Stimulated activated CD8-positive, alpha-beta memory T cell treated with anti-CD3 and anti-CD28 coated beads, Interleukin-4, amount 100 ng/mL, for 24 hours (primary cell): ENCODE measurements around the gene PSEN1.

ENCODE experiments used
- DNase-seq: peaks from one replicate; pipeline ENCODE4 v3.0.0-alpha.2; 2020; ENCODE audit warnings: low read depth

Gene PSEN1

DNA sequence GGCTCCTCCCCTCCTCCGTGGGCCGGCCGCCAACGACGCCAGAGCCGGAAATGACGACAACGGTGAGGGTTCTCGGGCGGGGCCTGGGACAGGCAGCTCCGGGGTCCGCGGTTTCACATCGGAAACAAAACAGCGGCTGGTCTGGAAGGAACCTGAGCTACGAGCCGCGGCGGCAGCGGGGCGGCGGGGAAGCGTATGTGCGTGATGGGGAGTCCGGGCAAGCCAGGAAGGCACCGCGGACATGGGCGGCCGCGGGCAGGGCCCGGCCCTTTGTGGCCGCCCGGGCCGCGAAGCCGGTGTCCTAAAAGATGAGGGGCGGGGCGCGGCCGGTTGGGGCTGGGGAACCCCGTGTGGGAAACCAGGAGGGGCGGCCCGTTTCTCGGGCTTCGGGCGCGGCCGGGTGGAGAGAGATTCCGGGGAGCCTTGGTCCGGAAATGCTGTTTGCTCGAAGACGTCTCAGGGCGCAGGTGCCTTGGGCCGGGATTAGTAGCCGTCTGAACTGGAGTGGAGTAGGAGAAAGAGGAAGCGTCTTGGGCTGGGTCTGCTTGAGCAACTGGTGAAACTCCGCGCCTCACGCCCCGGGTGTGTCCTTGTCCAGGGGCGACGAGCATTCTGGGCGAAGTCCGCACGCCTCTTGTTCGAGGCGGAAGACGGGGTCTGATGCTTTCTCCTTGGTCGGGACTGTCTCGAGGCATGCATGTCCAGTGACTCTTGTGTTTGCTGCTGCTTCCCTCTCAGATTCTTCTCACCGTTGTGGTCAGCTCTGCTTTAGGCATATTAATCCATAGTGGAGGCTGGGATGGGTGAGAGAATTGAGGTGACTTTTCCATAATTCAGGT lies at the start of gene PSEN1:
Gene PSEN1 (plus strand): TSS at position 121 of the 839 bp plus-strand sequence. CDS start 11,513 bp downstream, outside the sequence.
- peak; percentile 99 for DNase-seq

DNA sequence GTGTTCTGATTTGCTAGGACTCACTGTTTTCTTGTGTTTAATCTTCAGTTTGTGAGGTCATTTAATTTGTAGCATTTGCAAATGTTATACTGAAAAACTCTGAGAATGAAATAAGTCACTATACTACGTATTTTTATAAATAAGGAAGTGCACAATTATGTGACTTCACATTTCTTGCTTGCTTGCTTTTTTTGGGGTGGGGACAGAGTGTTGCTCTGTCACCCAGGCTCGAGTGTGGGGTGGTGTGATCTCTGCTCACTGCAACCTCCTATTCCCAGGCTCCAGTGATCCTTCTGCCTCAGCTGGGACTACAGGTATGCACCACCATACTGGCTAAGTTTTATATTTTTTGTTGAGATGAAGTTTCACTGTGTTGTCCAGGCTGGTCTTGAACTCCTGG lies 45.3 kb upstream of the PSEN1 start:
- no peak for DNase-seq

DNA sequence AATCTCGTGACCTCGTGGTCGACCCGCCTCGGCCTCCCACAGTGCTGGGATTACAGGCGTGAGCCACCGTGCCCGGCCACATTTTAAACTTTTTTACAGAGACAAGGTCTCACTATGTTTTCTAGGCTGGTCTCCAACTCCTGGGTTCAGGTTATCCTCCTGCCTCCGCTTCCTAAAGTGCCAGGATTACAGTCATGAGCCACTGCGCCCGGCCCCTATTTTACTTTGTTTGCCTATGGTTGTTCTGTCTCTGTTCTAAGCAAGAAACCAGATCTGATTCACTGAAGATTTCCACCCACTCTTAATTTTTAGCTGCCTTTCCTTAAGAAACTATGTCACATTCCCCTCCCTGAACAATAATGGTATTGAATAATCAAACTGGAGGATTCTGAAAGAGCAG lies 38.9 kb upstream of the PSEN1 start:
- no peak for DNase-seq

DNA sequence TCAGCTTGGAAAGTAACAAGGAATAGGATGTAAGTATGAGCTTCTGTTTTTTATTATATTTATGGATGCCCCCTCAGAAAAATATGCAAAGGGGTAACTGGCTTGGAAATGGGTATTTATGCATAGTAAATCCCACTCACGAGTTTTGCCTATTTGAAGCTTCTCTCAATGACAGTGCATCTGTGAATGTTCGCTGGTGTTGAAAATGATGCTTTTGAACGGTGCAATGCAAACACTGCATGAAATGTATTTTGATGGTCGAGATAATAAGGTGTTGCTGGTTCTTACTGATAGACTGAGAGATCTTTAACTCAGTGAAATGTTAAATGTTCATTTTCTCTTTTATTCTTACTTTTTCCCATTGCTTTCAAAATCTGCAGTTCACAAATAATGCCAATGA lies 36.0 kb upstream of the PSEN1 start:
- no peak for DNase-seq

DNA sequence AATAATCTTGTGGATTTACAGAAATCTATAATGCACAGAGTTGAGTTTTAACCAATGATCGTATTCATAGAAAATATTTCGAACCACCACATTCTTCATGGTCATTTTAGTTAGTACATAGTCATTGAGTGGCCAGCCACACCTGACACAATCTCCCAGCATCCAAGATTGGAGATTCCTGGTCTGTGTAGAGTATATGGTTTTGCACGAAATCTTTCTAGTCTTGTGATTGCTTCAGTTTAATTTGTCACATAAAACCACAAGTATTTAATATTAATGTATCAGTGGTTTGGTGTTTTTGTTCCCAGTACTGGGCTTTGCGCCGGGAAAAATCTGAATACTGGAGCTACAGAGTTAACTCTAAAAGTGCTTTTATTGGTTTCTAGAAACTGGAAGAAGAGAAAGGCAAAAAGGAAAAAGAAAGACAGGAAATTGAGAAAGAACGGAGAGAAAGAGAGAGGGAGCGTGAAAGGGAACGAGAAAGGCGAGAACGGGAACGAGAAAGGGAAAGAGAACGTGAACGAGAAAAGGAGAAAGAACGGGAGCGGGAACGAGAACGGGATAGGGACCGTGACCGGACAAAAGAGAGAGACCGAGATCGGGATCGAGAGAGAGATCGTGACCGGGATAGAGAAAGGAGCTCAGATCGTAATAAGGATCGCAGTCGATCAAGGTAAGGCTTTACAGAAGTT lies 33.4 kb upstream of the PSEN1 start:
- DNase-seq: no peak

DNA sequence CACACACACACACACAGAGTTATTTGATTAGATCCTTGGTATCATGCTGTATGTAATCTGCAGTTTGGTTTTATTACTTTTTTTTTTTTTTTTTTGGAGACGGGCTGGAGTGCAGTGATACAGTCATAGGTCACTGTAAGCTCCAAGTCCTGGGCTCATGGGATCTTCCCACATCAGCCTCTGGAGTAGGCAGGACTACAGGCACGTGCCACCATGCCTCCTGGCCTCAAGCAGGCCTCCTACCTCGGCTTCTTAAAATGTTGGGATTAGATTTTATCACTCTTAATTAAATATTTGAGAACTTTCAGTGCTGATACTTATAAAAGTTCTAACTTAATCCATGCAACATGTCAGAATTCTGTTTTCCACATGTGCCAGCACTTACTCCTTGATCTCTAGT lies 31.3 kb upstream of the PSEN1 start:
- no peak for DNase-seq

DNA sequence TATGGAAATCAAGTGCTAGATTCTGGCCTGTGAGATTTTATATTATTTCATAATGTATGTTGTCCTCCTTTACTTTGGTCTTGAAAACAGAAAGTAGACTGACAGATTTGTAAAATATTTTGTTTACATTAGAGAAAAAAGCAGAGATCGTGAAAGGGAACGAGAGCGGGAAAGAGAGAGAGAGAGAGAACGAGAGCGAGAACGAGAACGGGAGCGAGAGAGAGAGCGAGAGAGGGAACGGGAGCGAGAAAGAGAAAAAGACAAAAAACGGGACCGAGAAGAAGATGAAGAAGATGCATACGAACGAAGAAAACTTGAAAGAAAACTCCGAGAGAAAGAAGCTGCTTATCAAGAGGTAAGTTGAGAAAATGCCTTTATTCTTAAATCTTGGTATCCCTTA lies 30.6 kb upstream of the PSEN1 start:
- no peak for DNase-seq

DNA sequence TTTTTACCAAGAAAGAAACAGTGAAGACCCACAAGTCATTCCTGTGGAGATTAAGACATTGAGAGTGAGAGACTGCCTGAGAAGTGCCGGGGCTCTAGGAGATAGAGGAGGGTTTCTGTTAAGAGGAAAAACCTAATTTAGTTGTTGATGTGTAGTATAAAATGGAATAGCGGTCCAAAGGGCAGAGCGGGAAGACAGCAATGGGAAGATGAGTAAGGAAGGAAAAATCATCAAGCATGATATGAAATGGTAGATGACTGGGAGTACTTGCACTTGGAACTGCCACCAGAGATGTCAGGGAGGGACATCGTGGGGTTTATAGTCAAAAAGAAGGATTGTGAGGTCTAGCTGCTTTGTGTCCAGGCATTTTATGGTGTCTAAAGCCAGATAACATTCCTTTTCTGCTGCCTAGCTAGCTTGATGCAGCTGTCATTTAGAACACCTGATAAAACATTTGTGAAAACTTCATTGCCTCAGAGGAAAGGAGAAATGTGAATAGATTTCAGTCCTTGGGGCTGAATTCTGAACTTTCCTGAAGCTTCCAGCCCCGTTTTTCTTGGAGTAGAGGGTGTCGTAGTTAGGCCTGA lies 20.1 kb upstream of the PSEN1 start:
- DNase-seq: no peak

DNA sequence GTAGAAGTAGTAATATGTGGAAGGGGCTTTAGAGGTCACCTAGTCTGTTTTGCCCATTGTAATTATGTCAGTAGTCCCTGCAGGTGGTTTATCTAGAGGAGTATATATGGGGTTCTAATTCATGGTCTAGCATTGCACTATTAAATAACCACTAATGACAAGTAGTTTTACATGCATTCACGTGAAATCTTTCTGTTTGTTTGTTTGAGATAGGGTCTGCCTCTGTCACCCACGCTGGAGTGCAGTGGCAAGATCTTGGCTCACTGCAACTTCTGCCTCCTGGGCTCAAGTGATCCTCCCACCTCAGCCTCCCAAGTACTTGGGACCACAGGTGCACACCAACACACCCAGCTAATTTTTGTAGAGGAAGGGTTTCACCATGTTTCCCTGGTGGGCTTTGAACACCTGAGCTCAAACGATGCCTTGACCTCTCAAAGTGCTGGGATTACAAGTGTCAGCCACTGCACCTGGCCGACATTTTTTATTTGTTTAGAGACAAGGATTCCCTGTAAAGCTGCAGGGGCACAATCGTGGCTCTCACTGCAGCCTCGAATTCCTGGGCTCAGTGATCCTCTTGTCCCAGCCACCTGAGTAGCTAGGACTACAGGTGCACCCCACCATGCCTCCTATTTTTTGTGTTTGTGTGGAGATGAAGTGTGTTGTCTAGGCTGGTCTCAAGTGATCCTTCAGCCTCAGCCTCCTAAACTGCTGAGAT lies 12.0 kb upstream of the PSEN1 start:
- DNase-seq: no peak

DNA sequence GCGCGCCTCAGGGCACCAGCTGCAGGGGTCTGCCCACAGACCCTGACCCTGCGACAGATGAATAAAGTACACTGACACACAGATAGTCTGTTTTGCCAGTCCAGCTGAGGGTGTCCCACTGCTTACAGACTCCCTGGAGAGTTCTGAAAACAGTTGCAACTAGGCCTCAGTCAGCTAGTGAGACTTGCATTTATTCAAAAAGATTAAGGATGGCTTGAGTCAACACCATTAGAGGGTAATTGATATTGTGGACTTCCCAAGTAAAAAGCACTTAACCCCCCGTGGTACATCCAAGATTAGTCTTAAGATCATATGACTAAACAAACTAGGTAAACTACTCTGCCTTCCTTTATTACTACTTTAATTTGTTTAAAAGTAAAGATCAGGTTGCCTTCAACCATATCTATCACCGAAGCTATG lies 11.1 kb upstream of the PSEN1 start:
- DNase-seq: no peak

DNA sequence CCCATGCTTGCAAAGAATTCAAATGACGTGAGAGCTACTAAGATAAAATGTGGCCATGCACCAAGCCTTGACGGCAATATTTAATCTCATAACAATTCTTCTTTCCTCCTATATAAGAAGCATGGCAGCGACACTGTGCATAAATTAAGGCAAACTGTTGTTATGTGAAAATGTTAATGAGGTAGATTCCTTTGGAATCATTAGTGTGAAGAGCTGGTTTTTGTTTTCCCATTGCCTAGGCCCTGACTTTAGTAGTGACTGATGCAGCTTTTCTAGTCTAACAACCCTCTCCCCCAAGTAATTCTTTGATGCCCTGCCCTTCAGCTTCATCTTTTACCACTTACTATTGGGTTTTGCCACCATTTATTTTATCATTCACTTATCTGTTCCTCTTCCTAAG lies 10.6 kb upstream of the PSEN1 start:
- DNase-seq: no peak

DNA sequence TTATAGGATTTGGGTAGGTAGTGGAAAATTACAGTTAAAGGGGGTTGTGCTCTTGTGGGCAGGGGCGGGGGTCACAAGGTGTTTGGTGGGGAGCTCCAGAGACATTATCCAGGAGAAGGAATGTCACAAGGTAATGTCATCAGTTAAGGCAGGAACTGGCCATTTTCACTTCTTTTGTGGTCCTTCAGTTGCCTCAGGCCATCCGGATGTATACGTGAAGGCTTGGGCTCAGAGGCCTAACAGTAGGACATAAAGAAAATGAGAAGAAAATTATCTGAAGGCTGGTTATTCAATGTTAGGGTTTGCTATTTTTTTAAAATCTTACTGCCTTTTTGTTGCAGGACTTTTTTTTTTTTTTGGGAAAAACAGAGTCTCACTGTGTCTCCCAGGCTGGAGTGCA lies 2.5 kb upstream of the PSEN1 start:
- DNase-seq: no peak

DNA sequence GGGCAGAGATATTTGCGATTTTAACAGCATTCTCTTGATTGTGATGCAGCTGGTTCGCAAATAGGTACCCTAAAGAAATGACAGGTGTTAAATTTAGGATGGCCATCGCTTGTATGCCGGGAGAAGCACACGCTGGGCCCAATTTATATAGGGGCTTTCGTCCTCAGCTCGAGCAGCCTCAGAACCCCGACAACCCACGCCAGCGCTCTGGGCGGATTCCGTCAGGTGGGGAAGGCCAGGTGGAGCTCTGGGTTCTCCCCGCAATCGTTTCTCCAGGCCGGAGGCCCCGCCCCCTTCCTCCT lies 271 bp upstream of the PSEN1 start:
- DNase-seq: no peak

DNA sequence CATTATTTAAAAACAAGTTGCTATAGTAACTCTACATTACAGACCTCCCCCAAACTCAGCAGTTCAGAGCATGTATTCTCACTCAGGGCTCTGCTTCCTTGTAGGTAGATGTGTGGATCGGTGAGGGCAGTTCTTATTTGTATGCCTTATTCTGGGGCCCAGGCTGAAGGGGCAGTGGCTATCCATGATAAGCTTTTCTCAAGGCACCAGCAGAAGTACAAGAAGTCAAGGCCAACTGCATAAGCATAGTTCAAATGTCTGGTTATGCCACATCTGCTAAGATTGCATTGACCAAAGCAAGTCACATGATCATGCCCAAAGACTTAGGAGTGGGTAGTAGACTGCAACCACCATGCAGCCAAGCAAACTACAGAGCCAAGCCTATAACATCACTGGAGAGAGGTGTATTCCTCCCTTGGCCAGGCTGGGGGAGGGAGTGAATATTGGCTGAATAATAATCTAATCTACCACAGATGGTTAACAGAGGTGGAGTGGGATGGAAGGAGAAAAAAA lies 4.6 kb downstream of the PSEN1 start:
- DNase-seq: no peak

DNA sequence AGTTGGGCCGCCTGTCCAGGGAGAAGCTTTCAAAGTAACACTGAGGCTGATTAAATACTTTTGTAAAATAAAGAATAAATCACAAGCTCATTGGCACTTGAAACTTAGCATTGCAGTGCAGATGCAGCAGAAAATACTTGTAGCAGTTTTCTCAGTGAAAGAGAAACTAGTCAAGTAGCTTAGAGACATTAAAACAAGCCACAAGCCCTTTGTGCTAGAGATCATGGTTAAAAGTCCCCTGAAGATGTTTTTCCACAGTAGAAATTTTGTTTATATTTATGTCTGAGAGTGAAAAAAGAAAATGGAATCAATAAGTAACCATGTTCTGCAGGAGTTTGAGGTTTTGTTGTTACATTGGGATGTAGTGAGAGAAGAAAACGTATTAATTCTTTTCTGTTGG lies 5.9 kb downstream of the PSEN1 start:
- no peak for DNase-seq

DNA sequence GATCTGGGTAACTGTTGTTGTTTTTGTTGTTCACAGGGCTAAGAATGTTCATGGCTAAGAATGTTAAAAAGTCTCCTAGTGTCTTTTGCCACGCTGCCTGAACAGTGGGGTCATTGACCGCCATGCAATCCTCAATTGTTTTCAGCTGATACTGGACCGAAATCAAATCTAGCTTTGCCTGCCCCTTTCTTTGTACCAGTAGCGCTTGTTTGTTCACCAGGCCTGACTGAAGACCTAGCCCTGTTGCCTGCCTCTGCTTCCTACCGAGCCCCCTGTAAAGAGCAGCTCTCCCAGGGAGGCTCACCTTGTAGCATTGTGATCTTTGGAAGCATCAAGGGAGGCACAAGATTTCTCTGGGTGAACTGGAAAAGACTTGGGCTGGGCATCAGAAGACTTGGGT lies 6.7 kb downstream of the PSEN1 start:
- DNase-seq: no peak

DNA sequence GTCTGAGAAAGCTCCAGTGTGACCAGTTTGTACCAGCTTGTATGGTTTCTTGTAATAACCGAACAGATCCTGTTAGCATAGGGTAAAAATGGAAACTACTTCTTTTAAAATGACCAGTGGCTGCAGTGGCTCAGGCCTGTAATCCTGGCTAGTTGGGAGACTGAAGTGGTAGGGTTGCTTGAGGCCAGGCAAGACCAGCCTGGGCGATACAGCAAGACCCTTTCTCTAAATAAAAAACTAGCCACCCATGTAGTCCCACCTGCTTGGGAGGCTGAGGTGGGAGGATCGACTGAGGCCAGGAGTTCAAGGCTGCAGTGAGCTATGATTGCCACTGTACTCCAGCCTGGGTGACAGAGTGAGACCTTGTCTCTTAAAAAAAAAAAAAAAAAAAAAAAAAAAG lies 7.3 kb downstream of the PSEN1 start:
- DNase-seq: no peak

DNA sequence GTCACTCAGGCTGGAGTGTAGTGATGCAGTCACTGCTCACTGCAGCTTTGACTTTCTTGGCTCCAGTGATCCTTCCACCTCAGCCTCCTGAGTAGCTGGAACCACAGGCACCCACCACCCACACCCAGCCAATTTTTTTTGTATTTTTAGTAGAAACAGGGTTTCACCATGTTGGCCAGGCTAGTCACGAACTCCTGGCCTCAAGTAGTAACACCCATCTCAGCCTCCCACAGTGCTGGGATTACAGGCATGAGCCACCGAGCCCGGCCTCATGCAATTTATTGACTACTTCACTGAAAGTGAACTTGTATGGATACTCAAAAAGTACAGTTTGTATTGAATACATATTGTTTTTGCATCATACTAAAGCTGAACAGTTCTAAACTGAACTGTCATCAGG lies 9.1 kb downstream of the PSEN1 start:
- no peak for DNase-seq

DNA sequence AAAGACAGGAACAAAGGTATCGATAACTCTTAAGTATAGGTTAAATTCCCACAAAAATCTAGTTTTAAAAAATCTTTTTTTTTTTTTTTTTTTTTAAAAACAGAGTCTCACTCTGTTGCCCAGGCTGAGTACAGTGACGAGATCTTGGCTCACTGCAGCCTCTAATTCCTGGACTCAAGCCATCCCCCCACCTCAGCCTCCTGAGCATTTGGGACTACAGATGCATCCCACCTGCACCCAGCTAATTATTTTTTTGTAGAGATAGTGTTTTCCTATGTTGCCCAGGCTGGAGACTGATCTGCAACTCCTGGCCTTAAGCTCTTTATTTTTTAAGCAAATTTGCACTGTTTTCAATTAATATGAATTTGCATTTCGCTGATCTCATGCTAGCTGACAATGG lies 9.8 kb downstream of the PSEN1 start:
- DNase-seq: no peak

DNA sequence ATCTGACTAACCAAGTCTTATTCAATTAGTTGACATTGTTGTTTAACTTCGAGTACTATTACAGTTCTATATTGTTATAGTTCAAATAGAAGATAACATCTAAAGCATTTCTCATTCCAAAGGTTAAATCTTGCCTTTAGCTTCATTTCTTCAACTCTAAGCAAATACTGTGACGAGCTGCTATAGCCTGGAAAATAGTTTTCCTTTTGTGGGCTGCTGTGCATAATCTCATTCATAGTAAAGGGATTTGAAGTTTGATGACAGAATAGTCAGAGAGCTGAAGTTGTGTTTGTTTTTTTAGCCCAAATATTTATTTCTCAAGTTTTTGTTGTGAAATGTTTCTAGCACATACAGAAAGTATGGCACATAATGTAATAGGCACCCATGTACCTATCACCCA lies 13.4 kb downstream of the PSEN1 start:
- DNase-seq: no peak

DNA sequence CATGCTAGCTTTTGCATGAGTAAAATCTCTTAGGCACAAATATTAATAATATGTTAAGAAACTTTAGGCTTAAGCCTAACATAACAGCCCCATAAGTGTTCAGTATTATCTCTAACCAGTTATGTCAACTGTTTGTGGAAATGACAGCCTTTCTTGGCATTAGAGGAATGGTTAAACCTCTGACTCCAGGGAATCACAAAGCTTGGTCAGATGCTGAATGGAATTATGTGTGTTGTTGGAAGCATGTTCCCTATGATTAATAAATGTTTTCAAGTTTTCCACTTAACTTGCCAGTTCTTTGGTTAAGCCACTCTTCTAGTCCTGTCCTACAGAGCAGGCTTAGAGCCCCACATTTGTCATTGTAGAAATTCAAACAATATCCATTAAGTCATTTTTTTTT lies 17.0 kb downstream of the PSEN1 start:
- no peak for DNase-seq

DNA sequence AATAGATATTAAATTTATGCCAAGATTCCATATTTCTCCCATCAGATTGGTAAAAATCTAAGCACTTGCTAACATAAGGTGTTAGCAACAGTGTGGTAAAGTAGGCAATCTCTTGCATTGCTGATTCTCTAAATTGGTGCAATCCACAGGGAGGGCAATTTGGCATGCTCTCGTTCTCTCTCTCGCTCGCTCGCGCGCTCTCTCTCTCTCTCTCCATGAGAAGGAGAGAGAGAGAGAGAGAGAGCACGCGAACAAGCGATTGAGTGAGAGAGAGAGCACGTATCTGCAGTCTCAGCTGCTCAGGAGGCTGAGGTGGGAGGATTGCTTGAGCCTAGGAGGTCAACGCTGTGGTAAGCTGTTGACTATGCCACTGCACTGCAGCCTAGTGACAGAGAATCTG lies 25.9 kb downstream of the PSEN1 start:
- DNase-seq: no peak

DNA sequence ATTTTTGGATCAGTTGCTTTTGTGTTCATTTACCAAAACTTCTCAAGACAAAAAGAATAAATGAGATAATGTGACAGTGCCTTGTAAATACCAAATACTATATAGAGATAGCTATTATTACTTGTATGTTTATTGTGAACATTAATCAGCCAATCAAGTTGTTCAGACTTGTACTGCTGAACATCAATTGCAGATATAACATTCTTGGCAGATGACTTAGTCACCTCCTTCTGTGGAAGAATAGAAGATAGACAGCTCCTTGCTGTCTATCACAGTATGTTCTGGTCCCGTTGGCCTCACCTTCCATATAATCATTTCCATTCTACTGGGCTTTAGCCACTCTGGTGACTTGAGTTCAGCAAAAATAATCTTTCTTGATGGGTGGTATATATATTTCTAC lies 30.1 kb downstream of the PSEN1 start:
- DNase-seq: no peak
